ENCODE results near the gene HTR2A. TPM values are rescaled to one million over a fixed set of nuclear protein-coding genes. Genes with fewer than 3 reads are reported as not detected.

HTR2A gene
- total and polyA plus RNA-seq, 10 of the 15 experiments (the other 5 are each of a cell fraction or from before 2014, with no cell fraction given): not detected

- TF ChIP-seq ZZZ3 (IDR thresholded peaks at IDR 0.05; ENCODE audit: control insufficient read depth, insufficient read length, low read depth) (no peak), ZNF24 (IDR thresholded peaks at IDR 0.05) (no peak), CHD1 (IDR thresholded peaks at IDR 0.05; ENCODE audit: low read depth, low read length) (no peak), RCOR1 (conservative IDR thresholded peaks at IDR 0.05; ENCODE audit: low read depth, low read length) (no peak), HDAC6 (IDR thresholded peaks at IDR 0.05; ENCODE audit: unreplicated experiment) (no peak), RAD51 (IDR thresholded peaks at IDR 0.05) (no peak), CREB1 (IDR thresholded peaks at IDR 0.05; ENCODE audit: low read depth) (no peak)
Measured at GRCh38 chr13:46858776-46859175, 38.1 kb downstream of the HTR2A start (continued).

DNA sequence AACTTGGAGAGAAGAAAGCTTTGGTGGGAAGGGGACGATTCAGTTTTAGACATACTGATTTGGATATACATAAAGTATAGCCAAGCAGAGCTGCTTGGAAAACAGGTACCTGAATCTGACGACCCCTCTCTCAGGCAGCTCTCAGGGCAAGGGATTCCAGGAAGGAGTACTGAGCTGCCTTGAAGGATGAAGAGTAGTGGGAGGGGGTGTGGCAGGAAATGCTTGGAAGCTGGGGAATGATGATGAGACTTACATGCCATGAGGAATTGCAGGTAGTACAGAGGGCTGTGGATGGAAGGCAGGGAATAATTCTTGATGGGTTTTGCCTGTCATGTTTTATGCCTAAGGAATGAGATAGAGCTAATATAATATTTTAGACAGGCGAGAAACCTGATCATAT is 38.7 kb downstream of the HTR2A start:
- no peak for DNase-seq (ENCODE audit: low read depth, low spot score)
- Histone ChIP-seq H3K79me2 (ENCODE audit: control insufficient read depth, insufficient read depth, low read length) (no peaks in the 10 kb centered on the region), H2AFZ (ENCODE audit: control insufficient read depth, low read depth, low read length) (no peak overlapping the region), H3K4me3 (no peak overlapping the region), H4K20me1 (ENCODE audit: control insufficient read depth, insufficient read depth) (no peaks in the 10 kb centered on the region), H3K9ac (ENCODE audit: control insufficient read depth, insufficient read depth, low read length) (no peak overlapping the region), H3K9me3 (replicated peaks; ENCODE audit: control insufficient read depth, insufficient read depth, low read length) (no peaks in the 10 kb centered on the region), H3K27me3 (replicated peaks in 1 of 2; ENCODE audit: control insufficient read depth in 2 of 2, insufficient read depth in 2 of 2, low read length in 1 of 2) (no peaks in the 10 kb centered on the region), H3K4me1 (ENCODE audit: control insufficient read depth, insufficient read depth, low read length) (peaks cover 9% of the 10 kb centered on the region; the same call in 1 of the 2 replicates), H3K27ac (ENCODE audit: control insufficient read depth, insufficient read depth) (no peak overlapping the region), H3K36me3 (ENCODE audit: control insufficient read depth in 2 of 2, insufficient read depth in 2 of 2, low read length in 1 of 2) (no peaks in the 10 kb centered on the region), H3K4me2 (ENCODE audit: control insufficient read depth, insufficient read depth) (no peak overlapping the region)
- intact Hi-C loops (cut with micrococcal nuclease; ENCODE audit: unreplicated experiment): no loop called here
- no TSS peak for BruUV-seq (replicated peaks)
- TF ChIP-seq ZBTB4 (CRISPR knock-in tag; IDR thresholded peaks at IDR 0.05): no peak
- TF ChIP-seq NFYB (IDR thresholded peaks at IDR 0.05; ENCODE audit: insufficient read depth, low read depth, low read length): no peak
- no peak for TF ChIP-seq BACH1 (IDR thresholded peaks at IDR 0.05; ENCODE audit: borderline replicate concordance)
- TF ChIP-seq FOS (IDR thresholded peaks at IDR 0.05; ENCODE audit: borderline replicate concordance, extremely low read depth, insufficient read length): no peak
- no peak for TF ChIP-seq NFXL1 (IDR thresholded peaks at IDR 0.05; ENCODE audit: borderline replicate concordance)
- no peak for TF ChIP-seq FOXM1 (IDR thresholded peaks at IDR 0.05; ENCODE audit: low read depth, low read length)
- TF ChIP-seq SREBF1 (IDR thresholded peaks at IDR 0.05; ENCODE audit: low read length): no peak
- TF ChIP-seq, protein P1, sequence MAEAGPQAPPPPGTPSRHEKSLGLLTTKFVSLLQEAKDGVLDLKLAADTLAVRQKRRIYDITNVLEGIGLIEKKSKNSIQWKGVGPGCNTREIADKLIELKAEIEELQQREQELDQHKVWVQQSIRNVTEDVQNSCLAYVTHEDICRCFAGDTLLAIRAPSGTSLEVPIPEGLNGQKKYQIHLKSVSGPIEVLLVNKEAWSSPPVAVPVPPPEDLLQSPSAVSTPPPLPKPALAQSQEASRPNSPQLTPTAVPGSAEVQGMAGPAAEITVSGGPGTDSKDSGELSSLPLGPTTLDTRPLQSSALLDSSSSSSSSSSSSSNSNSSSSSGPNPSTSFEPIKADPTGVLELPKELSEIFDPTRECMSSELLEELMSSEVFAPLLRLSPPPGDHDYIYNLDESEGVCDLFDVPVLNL (IDR thresholded peaks at IDR 0.05; ENCODE audit: low read depth, low read length): no peak
- TF ChIP-seq, protein P2, sequence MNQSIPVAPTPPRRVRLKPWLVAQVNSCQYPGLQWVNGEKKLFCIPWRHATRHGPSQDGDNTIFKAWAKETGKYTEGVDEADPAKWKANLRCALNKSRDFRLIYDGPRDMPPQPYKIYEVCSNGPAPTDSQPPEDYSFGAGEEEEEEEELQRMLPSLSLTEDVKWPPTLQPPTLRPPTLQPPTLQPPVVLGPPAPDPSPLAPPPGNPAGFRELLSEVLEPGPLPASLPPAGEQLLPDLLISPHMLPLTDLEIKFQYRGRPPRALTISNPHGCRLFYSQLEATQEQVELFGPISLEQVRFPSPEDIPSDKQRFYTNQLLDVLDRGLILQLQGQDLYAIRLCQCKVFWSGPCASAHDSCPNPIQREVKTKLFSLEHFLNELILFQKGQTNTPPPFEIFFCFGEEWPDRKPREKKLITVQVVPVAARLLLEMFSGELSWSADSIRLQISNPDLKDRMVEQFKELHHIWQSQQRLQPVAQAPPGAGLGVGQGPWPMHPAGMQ (IDR thresholded peaks at IDR 0.05; ENCODE audit: borderline replicate concordance): no peak
- ChIA-PET SMC1A (ENCODE audit: uncharacterized antibody, unreplicated experiment) (no interaction called here), CTCF (interaction anchor here (1.4 to 1.8 kb wide), 3 partner anchors 11 to 34 kb away, joined by 4 to 5 read pairs (median 4); no protein-coding TSS in a partner anchor), POLR2A (no interaction called here), RAD21 (ENCODE audit: unreplicated experiment) (no interaction called here)
- no peak for FAIRE-seq
- in situ Hi-C loops (cut with MboI): no loop called here
- 26% methylated on average over 3 of the region's 3 CpGs for WGBS (ENCODE audit: insufficient coverage, insufficient replicate concordance, low lambda C conversion rate, missing lambda C conversion rate)
- ATAC-seq: no peak

Measured in GM12878 (cell line).